Right renal cortex interstitium (tissue), 3 donors: ENCODE data around the gene ZFAND3. TPM values are rescaled to one million over a fixed set of nuclear protein-coding genes. Genes with fewer than 3 reads are reported as not detected.
"Not testable (repeated sequence)": the region's sequence is repeated elsewhere in the genome, so short reads cannot be mapped to it uniquely, and the experiment has no call there.

Experiments used
- DNase-seq, 3 donors: peaks; one replicate each; pipeline ENCODE4 v3.0.0-alpha.2; 2013; ENCODE audit warnings: low read depth in 3 of 3, low spot score in 2 of 3
- polyA plus RNA-seq, 3 donors: library from polyadenylated mRNA; unstranded; fragments of 120-200 nt; gene quantifications; one replicate each; pipeline ENCODE4 v1.2.1, GENCODE V29; 2013; ENCODE audit not compliant: insufficient read length in 3 of 3

The ZFAND3 gene
- polyA plus RNA-seq, 3 donors: 164 to 166 (median 164) TPM

DNA sequence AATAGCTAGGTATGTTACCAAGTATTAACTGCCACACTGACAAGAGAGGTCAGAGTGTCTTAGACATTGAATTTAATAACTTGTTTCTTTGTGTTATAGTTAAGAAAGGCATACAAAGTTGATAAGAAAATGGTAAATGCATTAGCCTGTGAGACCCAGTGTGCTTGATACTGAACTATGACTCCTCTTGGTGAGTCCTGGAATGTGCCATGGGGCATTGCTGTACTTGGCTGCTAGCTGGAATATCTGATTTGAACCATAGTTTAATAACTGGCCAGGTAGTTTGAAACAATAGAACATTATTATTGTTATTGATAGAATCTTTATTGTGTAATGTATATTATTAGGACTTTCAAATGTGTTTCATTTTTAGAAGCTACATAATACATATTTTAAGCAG lies 70.0 kb downstream of the ZFAND3 start:
- DNase-seq: no peak

DNA sequence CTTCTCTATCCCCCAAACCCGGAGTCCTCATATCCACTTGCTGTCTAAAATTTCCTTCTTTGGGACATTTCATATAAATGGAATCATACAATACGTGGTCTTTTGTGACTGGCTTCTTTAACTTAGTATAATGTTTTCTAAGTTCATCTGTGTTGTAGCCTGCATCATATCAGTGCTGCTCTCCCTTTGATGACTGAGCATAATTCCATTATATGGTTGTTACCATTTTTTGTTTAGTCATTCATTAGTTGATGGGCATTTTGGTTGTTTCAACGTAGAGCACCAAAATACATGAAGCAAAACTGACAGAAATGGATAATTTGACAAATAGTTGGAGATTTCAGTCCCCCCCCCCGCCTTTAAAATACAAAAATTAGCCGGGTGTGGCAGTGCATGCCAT lies 71.5 kb downstream of the ZFAND3 start:
- DNase-seq: no peak

- no peak for DNase-seq
Measured at GRCh38 chr6:37893257-37893656, 73.7 kb downstream of the ZFAND3 start.

GRCh38 chr6:37893734-37894133 lies 74.2 kb downstream of the ZFAND3 start:
- not testable (repeated sequence) for DNase-seq

DNA sequence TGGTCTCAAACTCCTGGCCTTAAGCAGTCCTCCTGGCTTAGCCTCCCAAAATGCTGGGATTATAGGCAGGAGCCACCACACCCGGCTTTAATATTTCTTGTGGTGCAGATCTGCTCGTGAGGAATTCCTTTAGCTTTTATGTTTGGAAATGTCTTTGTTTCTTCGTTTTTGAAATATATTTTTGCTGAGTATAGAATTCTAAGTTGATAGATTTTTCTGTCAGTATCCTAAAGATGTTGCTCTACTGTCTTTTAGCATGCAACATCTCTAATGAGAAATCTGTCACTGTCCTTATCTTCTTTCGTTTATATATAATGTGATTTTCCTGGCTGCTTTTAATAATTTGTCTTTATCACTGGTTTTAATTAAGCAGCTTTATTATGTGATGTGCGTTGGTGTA lies 75.1 kb downstream of the ZFAND3 start:
- DNase-seq: no peak

- DNase-seq: no peak
Measured at GRCh38 chr6:37897321-37897720, 77.8 kb downstream of the ZFAND3 start.

GRCh38 chr6:37897818-37898515 lies 78.4 kb downstream of the ZFAND3 start:
- DNase-seq: no peak

DNA sequence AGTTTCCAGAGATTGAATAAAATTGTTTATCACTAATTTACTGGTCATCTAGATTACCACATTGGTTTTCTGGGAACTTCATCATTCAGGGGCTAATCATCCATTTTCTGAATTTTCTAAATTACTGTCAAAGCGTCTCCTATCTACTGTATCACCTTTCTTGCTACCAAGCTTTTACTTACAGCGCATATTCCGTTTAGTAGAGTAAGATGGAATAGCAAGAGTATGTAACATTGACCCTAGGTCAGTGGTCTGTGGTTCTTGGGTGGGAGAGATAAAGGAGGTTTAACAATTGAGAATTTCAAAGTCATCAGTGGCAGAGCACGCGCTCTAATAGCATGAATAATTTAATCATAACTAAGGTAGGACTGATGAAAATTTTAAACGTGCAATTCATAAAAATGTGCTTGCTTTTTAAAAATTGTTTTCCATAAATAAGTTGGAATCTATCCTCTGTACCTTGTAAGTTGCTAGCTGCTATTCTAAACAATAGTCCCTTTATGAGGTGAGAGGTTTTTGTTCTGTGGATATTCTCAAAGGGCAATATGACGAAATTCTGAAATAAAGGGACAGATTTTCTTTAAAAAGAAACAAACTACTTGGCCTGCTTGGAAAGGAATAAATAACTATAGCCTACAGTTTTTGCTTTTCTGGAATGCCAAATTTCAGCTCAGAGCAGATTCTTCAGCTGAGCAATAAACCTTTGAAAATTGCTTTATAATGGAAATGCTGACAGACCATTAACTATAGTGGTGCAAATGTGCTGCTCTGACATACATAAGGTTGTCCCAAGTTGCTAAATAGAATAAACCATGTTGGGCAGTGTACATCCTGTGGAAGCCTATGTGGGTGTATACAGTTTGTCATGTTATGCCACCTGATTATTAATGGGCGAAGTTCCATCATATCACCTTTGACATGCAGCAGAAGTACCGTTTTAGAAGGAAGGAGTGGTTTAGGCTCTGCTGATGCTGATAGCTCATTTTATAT lies 84.1 kb downstream of the ZFAND3 start:
- DNase-seq: no peak

- no peak for DNase-seq
Measured at GRCh38 chr6:37904590-37904989, 85.1 kb downstream of the ZFAND3 start.

GRCh38 chr6:37906121-37906520 lies 86.6 kb downstream of the ZFAND3 start:
- no peak for DNase-seq

DNA sequence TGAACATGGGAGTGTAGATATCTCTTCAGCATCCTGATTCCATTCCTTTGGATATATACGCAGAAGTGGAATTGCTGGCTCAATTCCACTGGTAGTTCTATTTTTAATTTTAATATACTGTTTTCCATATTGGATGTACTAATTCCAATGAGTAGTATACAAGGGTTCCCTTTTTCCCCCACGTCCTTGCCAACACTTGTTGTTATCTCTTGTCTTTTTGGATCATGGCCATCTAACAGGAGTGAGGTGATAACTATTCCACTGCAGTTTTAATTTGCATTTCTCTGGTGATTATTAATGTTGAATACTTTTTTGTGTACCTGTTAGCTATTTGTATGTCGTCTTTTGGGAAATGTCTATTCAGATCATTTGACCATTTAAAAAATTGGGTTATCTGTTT lies 91.5 kb downstream of the ZFAND3 start:
- DNase-seq: no peak

DNA sequence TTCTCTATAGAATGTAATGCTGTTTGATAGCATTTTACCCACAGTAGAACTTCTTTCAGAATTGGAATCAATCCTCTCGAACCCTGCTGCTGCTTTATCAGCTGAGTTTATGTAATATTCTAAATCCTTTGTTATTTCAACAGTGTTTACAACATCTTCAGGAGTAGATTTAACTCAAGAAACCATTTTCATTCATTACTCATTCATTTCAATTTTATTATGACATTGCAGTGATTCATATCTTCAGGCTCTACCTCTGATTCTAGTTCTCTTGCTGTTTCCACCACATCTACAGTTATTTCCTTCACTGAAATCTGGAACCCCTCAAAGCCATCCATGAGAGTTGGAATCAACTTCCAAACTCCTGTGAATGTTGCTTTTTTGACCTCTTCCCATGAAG lies 93.7 kb downstream of the ZFAND3 start:
- DNase-seq: no peak

DNA sequence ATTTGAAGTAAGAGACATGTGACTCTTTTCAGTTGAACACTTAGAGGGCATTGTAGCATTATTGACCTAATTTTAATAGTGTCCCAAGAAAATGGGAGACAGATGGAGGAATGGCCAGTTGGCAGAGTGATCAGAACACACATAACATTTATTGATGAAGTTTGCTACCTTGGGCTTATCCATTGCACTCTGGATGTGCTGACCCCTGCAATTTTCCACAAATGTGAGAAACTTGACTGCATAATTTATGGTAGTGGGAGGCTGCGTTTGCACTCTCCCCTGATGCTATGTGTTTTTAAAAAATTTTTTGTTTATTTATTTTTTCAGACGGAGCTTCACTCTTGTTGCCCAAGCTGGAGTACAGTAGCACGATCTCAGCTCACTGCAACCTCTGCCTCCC lies 95.9 kb downstream of the ZFAND3 start:
- no peak for DNase-seq

GRCh38 chr6:37916149-37916548 lies 96.6 kb downstream of the ZFAND3 start:
- no peak for DNase-seq

DNA sequence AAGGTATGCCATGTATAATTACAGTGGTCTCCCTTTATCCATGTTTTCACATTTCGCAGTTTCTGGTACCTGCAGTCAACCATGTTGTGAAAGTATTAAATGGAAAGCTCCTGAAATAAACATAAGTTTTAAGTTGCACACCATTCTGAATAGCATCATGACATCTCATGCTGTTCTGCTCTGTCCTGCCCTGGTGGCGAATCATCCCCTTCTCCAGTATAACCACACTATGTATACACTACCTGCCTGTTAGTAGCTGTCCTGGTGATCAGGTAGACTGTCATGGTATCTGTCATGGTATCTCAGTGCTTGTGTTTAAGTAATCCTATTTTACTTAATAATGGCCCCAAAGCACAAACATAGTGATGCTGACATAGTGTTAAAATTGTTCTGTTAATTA lies 97.1 kb downstream of the ZFAND3 start:
- no peak for DNase-seq

GRCh38 chr6:37917566-37917965 lies 98.0 kb downstream of the ZFAND3 start:
- no peak for DNase-seq

DNA sequence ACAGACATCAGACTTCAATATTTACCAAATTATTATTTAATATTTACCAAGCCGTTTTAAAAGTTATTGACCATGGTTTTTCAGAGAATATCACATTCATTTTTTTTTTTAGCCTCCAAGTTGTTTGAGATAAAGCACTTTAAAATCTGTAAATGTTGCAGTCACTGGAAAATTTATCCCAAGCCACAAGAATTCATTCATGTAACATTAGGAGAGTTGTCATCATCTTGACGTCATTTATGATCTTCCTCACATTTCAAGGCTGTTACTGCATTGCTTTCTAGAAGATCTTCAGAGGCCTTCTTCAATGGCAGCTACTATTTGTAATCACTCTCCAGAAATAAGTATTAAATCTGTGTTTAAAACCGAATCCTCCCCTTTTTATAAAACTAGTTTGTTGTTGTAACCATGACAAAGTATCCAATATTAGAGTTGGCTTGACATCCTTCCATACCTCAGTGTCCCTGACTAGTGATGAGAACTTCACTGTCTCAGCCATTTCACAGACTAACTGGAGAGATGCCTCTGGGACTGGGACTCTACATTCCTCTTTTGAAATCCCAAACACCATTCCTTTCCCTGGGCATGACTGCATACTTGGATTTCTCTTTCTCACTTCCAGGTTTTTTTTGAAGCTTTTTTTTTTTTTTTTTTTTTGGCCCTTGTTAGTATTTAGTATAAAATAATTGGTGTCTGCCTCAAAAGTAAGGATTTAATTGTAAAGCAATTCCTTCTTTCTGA lies 100.1 kb downstream of the ZFAND3 start:
- no peak for DNase-seq

GRCh38 chr6:37920667-37921066 lies 101.1 kb downstream of the ZFAND3 start:
- no peak for DNase-seq

DNA sequence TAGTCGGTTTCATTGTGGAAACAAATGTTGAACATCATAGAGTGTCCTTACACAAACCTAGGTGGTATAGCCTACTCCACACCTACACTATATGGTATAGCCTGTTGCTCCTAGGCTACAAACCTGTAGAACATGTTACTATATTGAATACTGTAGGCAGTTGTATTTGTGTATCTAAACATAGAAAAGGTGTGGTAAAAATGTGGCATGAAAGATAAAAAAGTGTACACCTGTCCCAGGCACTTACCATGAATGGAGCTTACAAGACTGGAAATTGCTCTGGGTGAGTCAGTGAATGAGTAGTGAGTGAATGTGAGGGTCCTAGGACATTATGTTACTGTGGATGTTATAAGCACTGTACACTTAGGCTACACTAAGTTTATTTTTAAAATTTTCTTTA lies 103.0 kb downstream of the ZFAND3 start:
- no peak for DNase-seq

GRCh38 chr6:37923514-37923913 lies 104.0 kb downstream of the ZFAND3 start:
- no peak for DNase-seq

GRCh38 chr6:37926661-37927060 lies 107.1 kb downstream of the ZFAND3 start:
- DNase-seq: no peak
